HG02571 (cell line): ENCODE measurements around the gene UBQLN4.
"Not testable (repeated sequence)": the region's sequence is repeated elsewhere in the genome, so short reads cannot be mapped to it uniquely, and the experiment has no call there.

Source experiments
- ATAC-seq: cut with Tn5 transposase; IDR thresholded peaks from one replicate; pipeline ENCODE4 v1.9.1; 2021; ENCODE audit warnings: mild to moderate bottlenecking, moderate library complexity; ENCODE audit not compliant: unreplicated experiment

UBQLN4 gene

GRCh38 chr1:156081180-156081916 lies 27.8 kb upstream of the UBQLN4 start:
- ATAC-seq: no peak

GRCh38 chr1:156080863-156081179 lies 27.2 kb upstream of the UBQLN4 start:
- no peak for ATAC-seq

GRCh38 chr1:156080241-156080862 lies 26.8 kb upstream of the UBQLN4 start:
- no peak for ATAC-seq

GRCh38 chr1:156079762-156080161 lies 26.2 kb upstream of the UBQLN4 start:
- no peak for ATAC-seq

GRCh38 chr1:156078728-156079127 lies 25.1 kb upstream of the UBQLN4 start:
- ATAC-seq: no peak

- no peak for ATAC-seq
Measured at GRCh38 chr1:156077430-156077760, 23.8 kb upstream of the UBQLN4 start.

- peak; percentile 57 for ATAC-seq
Measured at GRCh38 chr1:156076609-156077429, 23.2 kb upstream of the UBQLN4 start.

- no peak for ATAC-seq
Measured at GRCh38 chr1:156075775-156076204, 22.2 kb upstream of the UBQLN4 start.

- no peak for ATAC-seq
Measured at GRCh38 chr1:156075162-156075561, 21.6 kb upstream of the UBQLN4 start.

- no peak for ATAC-seq
Measured at GRCh38 chr1:156074661-156075060, 21.1 kb upstream of the UBQLN4 start.

GRCh38 chr1:156073740-156074139 lies 20.1 kb upstream of the UBQLN4 start:
- ATAC-seq: no peak

- ATAC-seq: no peak
Measured at GRCh38 chr1:156073110-156073687, 19.6 kb upstream of the UBQLN4 start.

GRCh38 chr1:156072251-156072650 lies 18.7 kb upstream of the UBQLN4 start:
- ATAC-seq: no peak

GRCh38 chr1:156071332-156071816 lies 17.8 kb upstream of the UBQLN4 start:
- not testable (repeated sequence) for ATAC-seq

- no peak for ATAC-seq
Measured at GRCh38 chr1:156070548-156070947, 16.9 kb upstream of the UBQLN4 start.

- no peak for ATAC-seq
Measured at GRCh38 chr1:156069490-156070455, 16.2 kb upstream of the UBQLN4 start.

- no peak for ATAC-seq
Measured at GRCh38 chr1:156067262-156067661, 13.7 kb upstream of the UBQLN4 start.

- no peak for ATAC-seq
Measured at GRCh38 chr1:156065871-156066270, 12.3 kb upstream of the UBQLN4 start.

- no peak for ATAC-seq
Measured at GRCh38 chr1:156065212-156065611, 11.6 kb upstream of the UBQLN4 start.

- no peak for ATAC-seq
Measured at GRCh38 chr1:156064615-156065014, 11.0 kb upstream of the UBQLN4 start.

GRCh38 chr1:156063997-156064285 lies 10.3 kb upstream of the UBQLN4 start:
- no peak for ATAC-seq
